NT2/D1 (cell line): Measurements from ENCODE around the gene BCL2L12.

Source experiments
- YY1 ChIP-seq: IDR thresholded peaks from 2 replicates; pipeline ENCODE4 v1.6.1; 2011; ENCODE audit not compliant: insufficient read length, insufficient read depth
- ZNF274 ChIP-seq: IDR thresholded peaks from 2 replicates; pipeline ENCODE4 v1.6.1; 2011; ENCODE audit warnings: mild to moderate bottlenecking, low read depth, low read length

DNA sequence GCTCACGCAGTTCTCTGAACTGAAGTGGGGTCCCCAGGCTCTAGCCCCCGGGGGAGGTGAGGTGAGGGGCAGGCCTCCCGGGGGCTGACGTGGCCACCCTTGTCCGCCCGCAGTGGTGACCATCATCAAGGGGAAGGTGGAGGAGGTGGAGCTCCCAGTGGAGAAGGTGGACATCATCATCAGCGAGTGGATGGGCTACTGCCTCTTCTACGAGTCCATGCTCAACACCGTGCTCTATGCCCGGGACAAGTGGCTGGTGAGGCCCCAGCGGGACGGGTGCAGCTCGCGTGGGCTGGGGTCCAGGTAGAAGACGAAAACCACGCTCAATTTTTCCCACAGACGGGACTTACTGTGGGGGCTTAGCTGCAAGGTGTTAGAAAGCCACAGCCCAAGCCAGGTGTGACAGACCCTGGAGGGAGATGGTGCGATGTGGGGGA is 18.1 kb downstream of the BCL2L12 start:
- no peak for TF ChIP-seq ZNF274
- TF ChIP-seq YY1: no peak
